NCI-H2196 treated with DMSO at 0.1 percent for 48 hours (cell line): ENCODE results near the gene KCNQ4.

Experiments used
- DNase-seq: peaks from one replicate; lab custom pipeline; 2025; ENCODE audit not compliant: unreplicated experiment; lab: John Stamatoyannopoulos, UW

The KCNQ4 gene

DNA sequence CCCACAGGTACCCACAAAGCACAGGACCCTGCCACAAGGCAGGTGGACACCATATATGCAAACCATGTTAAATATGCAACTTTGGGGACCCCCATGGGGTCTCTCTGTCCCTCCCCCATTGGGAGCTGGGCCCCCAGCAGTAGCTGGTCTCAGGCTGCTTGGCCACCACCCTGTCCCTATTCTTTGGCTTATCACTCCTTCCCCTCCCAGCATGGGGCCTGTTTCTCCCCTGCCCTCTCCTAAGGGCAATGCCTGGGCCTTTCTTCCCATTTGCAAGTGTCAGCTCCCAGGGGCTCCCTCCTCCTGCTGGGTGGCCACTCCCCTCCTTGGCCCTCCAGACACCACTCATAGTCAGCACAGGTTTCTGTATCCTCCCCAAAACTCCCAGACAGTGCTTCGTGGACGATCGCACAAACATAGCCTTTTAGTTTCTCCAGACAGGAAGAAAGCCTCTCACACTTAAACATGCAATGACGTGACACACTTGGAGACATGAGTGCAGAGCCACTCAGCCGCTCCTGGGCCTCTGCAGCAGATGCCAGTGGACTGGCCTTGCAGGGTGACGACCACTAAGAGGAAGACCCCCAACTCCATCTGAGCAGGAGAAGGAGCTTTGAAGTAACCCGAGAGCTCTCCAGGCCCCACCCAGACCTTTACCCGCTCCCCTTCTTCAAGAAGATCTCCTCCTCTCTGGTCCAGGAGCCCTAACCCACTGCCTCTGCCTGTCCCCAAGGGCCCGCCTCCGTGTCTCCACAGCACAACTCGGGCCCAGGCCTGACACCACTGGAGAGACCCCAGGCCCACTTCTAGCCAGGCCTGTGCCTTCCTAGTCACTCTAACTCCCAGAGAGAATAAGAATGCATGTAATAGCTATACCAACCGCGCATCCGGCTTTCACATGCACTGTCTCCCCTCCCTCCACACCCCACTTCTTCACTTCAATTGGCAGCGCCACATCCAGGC is 55.7 kb downstream of the KCNQ4 start:
- DNase-seq: no peak

DNA sequence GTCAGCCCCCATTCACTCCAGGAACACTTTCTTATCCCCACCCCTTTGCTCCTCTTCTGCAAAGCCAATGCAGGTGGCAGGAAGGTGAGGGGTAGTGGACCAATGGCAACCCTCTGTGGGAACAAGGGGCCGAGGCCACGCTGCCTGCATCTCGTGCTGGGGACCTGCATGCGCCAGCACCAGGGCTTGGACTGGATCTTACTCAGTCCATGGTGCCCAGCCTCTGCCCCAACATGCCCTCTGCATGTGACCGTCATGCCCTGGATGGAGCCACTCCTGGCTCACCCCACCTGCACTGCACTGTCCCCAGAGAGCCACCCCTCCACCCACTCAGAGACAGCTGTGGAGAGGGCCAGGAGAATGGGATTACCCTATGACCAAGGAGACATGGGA is 56.4 kb downstream of the KCNQ4 start:
- DNase-seq: no peak

DNA sequence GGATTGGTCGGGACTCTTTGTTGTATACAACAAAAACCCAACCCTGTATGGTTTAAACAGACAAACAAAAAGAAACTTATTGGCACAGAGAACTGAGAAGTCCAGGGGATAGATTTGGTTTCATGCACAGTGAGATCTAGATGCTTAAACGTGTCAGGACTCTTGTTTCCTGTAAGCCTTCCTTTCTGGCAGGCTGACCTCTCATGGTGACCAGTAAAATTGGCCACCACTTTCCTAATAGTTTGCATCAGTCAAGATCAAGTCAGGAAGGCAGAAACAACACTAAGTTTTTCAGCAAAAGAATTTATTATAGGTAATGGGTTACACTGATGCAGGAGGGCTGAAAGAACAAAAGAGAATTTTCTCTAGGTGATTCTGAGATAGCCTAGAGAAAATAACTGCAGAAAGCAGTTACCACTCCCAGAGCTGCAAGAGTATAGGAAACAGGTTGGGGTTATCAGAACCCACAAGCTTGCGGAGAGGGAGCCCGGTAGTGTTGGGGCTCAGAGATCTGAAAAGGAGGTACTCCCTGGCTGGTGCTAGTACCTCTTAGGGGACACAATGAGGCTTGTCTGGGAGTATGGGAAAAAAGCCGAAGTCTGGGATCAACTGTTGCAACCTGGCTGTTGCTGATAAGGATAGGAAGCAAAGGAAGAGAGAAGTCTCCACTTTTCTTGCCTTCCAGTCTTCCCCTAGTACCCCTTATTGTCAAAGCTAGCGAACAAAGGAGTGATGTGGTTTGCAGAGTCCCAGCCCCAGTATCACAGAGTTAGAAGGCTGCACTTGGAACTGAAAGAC is 57.1 kb downstream of the KCNQ4 start:
- DNase-seq: no peak

DNA sequence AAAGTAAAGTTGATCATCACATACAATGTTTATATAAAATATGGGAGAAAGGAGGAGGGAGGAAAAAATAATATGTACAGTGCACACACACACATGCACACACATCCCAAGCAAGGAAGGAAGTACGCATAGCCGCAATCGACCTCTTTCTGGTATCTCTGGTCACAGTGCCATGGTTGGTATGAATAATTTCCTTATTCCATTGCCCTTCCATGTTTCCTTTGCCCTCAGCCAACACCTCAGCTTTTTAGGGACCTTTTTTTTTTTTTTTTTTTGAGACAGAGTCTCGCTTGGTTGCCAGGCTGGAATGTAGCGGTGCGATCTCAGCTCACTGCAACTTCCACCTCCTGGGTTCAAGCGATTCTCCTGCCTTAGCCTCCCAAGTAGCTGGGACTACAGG is 58.0 kb downstream of the KCNQ4 start:
- no peak for DNase-seq

DNA sequence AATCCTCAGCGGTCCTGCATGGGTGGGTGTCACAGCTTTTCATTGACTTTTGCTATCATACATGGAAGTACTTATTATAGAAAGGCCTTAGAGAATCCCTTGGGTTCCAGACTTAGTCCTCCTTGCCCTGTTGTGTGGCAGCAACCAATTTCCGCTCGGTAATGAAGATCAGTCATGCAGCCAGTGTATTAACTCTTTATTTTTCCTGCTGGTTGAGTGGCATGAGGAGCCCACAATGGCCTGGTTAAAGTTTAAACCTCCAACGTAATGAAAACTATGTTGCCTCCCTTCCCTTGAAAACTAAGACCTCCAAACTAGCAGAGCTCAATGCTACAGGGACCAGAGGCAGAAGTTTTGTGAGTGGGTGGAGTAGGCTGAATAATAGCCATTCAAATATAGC is 58.6 kb downstream of the KCNQ4 start:
- no peak for DNase-seq

DNA sequence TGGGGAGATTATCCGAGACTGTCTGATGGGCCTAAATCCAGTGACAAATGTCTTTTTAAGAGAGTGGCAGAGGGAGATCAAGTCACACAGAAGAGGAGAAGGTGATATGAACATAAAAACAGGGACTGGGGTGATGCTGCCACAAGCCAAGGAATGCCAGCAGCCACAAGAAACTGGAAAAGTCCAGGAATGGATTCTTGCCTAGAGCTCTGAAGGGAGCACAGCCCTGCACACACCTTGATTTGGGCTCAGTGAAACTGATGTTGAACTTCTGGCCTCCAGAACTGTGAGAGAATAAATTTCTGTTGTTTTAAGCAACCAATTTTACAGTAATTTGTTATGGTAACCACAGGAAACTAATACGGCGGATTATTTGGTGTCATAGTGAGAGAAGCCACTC is 59.1 kb downstream of the KCNQ4 start:
- no peak for DNase-seq

DNA sequence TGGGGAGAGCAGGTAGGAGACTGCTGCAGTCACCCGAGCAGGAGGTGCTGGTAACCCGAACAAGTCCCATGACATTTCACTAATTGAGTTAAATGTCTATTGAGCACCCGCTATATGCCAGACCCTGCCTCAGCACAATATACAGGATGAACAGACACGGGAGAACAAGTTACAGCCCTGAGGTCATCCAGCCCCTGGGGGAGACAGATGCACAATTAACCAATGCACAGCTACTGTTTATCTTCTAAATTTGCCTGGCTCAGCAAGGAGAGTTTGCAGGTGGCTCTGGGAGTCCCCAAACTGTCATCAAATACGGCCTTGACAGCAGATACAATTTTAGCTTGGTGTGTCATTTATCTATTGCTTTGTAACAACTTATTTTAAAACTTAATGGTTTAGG is 60.5 kb downstream of the KCNQ4 start:
- no peak for DNase-seq

DNA sequence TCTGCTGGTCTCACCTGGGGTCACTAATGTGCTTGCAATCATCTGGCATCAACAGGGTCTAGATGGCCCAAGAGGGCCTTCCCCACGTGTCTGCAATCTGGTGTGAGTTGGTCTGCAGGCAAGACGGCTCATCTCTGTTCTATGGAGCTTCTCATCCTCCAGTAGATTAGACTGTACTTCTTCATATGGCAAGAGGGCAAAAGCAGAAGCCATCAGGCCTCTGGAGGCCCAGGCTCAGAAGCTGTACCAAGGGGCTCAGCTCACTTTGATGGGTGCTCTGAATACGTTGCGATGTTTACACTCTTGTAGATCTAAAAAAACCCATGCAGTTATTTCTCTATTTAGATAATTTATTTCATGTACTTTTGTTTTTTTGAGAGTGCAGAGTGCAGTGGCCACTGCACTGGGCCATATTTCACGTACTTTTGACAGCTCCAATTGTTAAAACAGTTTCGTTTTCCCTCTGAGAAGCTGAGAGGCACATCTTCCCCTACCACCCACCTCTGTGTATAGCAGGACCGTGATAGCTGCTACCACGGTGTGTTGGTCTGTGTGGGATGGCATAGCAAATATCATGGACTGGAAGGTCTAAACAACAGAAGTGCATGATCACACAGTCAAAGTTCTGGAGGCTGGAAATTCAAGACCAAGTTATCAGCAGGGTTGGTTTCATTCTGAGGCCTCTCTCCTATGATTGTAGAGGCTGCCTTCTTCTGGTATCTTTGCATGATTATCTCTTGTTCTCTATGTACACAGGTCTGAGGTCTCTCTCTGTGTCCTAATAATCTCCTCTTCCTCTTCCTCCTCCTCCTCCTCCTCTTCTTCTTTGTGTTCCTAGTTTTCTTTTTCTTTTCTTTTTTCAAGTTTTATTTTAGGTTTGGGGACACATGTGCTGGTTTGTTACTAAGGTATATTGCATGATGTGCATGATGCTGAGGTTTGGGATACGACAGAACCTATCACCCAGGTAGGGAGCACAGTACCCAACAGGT is 61.6 kb downstream of the KCNQ4 start:
- no peak for DNase-seq

DNA sequence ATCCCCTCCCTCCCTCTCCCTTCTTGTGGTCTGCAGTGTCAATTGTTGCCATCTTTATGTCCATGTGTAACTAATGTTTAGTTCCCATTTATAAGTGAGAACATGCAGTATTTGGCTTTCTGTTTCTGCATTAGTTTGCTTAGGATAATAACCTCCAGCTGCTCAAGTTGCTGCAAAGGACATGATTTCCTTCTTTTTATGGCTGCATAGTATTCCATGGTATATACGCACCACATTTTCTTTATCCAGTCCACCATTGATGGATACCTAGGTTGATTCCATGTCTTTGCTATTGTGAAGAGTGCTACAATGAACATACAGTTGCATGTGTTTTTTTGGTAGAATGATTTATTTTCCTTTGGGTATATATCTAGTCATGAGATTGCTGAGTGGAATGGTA is 62.3 kb downstream of the KCNQ4 start:
- no peak for DNase-seq

DNA sequence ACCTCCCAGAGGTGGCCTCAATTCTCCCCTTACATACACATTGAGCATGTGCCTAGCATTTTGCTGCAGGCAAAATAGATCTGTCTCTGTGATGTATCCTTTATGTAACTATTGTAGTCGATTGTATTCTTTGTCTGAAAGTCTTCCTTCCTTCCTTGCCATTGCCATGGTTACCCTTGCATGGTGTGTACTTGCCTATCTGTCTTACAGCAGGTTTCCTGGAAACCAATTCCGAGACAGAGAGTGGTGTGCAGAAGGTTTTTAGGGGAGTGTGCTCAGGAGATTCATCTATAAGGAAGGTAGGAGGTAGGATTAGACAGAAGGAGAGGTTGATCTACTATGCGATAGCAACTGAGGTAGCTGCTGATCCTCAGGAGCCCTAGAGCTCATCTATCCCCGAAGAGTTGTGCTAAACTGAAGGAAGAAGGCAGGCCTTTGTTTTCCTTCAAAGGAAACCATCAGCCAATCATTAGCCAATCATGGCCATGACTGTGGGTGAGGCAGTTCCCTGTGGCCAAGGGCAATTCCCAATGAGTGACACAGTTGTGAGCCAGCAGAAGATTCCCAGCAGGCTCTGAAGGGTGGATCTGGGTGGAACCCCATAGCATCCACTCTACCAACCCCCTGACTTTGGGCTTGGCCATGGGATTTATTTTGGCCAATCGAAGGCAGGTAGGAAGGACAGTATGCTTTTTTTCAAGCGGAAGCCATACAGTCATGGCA is 63.6 kb downstream of the KCNQ4 start:
- DNase-seq: no peak

DNA sequence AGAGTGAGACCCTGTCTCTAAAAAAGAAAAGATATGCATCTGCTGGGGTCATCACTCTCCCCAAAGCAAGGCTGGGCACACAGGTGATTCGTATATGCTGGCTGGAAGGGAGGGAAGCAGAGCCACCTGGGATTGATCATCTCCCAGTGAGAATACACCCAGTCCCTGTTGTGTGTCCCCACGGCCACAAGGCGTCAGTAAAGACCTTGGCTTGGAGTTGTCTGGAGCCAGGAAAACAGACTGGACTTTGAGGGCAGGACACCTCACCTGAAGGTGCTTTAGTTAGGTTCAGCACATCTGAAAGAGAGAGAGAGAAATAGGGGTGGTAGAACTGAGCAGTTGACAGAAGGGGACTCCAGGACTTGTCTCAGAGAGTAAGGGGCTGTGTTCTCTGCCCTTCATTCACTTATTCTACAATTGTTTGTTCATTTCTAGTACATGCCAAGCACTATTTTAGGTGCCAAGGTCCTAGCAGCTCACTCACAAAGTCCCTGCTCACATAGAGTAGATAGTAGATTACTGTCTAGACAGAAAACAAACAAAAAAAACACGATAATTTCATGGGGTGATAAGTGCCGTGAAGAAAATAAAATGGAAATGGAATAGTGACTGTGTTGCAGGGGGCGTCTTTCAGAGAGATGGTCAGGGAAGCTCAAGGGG is 65.1 kb downstream of the KCNQ4 start:
- peak; percentile 75 for DNase-seq

DNA sequence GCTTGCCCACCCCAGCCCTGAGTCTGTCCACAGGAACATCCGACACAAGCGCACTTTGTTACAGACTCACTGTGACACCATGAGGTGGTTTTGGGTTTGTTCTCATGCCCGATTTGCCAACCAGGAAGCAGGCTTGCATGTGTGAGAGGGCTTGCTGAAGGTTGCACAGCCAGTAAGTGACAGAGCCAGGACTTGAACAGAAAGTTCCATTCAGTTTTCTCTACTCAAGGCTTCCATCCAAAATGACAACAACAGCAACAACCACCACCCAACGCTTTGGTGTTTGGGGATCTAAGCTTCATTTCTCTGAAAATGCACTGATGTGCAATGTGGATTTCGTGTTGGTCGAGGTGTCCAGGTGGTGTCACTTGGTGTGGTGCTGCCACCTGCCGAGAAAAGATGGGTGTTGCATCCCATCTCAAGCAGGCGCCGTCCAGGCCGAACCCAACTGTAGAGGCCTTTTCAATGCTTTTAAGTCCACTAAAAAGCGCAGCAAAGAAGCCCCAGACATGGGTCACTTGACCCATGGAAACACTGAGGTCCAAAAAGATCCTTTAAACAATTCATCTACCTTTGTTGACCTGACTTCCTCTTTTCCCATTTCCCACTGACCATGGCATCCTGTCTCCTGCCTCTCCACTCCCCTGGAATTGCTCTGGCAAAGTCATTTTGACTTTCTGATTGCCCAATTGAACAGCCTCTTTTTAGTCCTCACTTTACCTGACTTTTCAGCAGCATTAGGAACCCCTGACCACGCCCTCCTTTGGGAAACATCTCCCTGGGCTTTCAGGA is 66.4 kb downstream of the KCNQ4 start:
- DNase-seq: peak; percentile 17

DNA sequence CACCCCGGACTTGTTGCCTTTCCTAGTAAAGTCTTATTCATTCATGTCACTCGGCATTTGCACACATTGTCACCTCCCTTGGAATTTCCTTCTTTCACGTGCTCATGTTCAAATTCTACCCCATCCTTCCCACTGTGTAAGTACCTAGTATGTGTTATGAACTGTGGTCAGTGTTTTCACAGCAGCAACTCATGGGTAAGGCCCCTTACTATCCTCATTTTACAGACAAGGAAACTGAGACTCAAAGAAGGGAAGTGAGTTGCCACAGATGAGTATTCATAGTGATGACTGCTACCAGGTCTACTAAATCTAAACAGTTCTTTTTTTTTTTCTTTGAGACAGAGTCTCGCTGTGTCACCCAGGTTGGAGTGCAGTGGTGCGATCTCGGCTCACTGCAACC is 68.1 kb downstream of the KCNQ4 start:
- no peak for DNase-seq

DNA sequence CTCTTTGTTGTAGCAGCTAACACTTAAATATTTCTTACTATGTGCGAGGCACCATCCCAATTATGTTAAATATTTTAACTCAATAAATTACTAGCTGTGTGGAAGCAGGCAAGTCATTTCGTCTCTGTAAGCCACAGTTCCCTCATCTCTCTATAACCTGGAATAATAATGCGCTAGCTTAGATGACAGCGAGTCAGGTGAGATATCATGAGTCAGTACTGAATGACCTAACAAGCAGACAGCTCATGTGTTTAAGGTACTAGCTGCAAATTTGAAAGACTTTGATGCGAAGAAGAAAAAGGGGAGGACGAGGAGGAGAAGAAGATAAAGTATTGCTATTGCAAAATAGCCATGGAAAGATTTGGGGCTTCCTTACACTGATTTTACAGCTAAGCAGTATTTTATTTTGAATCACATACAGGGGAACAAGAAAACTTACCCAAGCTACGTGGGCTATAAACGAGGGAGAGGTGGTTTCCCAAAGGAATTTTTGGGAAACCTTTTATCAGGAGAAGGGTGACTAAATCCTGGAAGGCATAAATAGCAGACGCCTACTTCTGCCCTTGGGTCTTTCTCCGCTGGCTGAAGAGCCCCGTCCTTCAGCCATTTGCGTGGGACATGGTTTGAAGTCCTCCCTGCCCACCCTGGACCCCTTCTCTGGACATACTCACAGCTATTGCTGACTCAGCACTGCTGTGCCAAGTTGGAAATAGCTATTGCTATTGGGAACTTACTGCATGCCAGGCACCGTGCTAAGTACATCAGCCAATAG is 69.7 kb downstream of the KCNQ4 start:
- no peak for DNase-seq

DNA sequence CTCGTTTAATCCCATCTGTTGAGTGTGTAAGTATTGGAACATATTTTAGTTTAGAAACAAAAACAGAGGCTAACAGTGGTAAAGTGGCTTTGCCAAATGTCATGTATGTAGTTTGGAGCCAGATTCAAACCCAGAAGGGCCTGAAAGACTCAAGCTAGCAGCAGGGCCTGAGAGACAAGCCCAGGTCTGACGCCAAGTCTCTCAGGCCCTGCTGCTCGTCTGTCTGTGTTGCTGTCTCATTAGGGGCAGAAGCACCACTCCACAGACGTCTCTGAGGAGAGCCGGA is 70.2 kb downstream of the KCNQ4 start:
- DNase-seq: no peak

DNA sequence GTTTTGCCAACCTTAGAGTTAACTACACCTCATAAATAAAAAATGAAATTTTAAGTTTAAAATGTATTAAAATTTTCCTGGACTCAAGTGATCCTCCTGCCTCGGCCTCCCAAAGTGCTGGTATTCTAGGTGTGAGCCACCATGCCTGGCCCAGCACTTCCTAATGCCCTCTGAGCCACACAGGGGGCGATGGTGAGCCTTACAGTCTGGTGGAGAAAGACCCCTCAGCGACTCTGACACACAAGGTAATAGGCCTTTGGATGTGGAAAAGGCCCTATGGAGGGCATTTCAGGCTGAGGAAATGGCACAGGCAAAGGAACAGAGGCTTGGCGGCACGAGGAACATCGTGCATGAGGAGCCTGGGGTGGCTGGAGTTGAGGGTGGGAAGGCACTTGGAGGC is 71.9 kb downstream of the KCNQ4 start:
- DNase-seq: no peak

DNA sequence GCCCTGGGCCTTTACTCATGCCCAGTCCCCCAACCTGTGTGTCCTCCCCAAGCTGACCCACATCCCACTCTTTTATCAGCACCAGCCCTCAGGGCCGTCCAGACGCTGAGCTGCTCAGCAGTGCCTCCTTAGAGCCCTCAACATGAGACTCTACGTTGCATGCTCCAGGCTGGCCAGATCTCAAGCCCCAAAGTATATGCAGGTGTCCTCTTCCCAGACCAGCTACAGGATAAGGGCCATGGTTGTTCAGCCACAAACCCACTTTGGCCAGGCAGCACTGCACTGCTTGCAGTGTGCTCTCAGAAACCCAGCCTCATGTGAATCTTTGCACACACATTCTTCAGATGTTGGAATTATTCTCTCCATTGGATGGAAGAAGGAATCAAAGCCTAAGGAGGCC is 72.5 kb downstream of the KCNQ4 start:
- no peak for DNase-seq

DNA sequence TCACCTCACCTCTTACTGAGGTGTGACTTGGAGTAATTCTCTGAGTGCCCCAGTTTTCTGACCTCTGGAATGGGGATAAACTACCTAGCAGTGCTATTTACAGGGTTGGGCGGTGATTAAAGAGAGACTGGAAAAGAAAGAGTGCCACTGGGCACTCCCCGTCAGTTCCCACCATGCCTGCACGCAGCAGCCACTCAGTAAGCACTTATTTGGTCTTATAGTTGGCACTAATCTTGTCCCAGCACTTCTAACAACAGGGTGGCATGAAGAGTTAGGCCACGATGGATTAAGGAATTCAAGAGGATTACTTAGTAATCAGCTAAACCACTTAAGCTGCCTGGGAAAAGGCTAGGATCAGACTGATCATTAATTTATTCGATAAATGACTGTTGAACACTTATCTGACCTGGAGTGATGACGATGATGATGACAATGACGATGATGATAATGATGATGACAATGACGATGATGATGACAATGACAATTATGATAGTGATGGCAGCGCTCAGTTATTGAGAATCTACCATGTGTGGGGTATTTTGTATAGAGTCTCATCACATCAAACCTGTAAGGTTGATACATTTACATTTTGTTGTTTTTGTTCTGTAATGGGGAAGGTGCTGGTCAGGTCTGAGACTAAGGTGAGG is 73.2 kb downstream of the KCNQ4 start:
- DNase-seq: no peak
